ACC112 (cell line): Measurements from ENCODE around the gene NMB.

Experiments
- H2AFZ ChIP-seq: fragments of 200-600 bp; sonication (generic); one replicate; pipeline ENCODE4 v1.6.0; 2017; ENCODE audit warnings: antibody characterized with exemption, low read length; ENCODE audit not compliant: unreplicated experiment
- H3K27ac ChIP-seq: fragments of 200-600 bp; sonication (generic); 2 replicates; pipeline ENCODE4 v1.5.1; 2014; ENCODE audit warnings: low read depth, mild to moderate bottlenecking, antibody characterized with exemption, low read length, moderate library complexity
- H3K27me3 ChIP-seq: fragments of 200-600 bp; sonication (generic); 2 replicates; pipeline ENCODE4 v1.6.1; 2014; ENCODE audit warnings: mild to moderate bottlenecking, antibody characterized with exemption, low read length, moderate library complexity, mixed read lengths; ENCODE audit not compliant: insufficient read depth
- H3K36me3 ChIP-seq: fragments of 200-600 bp; sonication (generic); 2 replicates; pipeline ENCODE4 v1.6.1; 2016; ENCODE audit warnings: mild to moderate bottlenecking, antibody characterized with exemption, low read length, moderate library complexity, mixed read lengths; ENCODE audit not compliant: insufficient read depth
- H3K4me1 ChIP-seq: fragments of 200-600 bp; sonication (generic); one replicate; pipeline ENCODE4 v1.6.1; 2016; ENCODE audit warnings: low read length, mixed read lengths; ENCODE audit not compliant: insufficient read depth, unreplicated experiment, control insufficient read depth
- H3K4me3 ChIP-seq: fragments of 200-600 bp; sonication (generic); 2 replicates; pipeline ENCODE4 v1.5.1; 2014; ENCODE audit warnings: mild to moderate bottlenecking, low read depth, low read length
- H3K79me2 ChIP-seq: fragments of 200-600 bp; sonication (generic); one replicate; pipeline ENCODE4 v1.6.0; 2016; ENCODE audit warnings: low read length; ENCODE audit not compliant: control insufficient read depth, unreplicated experiment, insufficient read depth

The NMB gene

DNA sequence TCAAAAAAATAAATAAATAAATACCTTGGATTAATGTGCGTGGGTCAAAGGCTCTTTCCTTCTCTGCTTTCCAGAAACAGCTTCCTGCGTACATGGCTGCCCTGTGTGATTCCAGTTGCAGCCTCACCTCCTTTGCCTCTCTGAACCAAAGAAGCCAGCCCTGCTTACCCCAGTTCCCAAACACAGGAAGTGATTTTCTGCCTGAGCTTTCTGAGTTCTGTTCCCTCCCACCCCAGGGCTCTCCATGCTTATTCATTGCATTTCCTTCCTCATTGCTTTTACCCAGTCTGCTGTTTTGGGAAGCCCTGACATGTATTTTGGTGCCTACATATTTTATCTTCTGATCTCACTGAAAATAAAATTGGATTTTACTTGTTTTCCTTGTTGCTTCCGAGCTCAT is 41.8 kb downstream of the NMB start:
- H3K4me1 ChIP-seq = no peaks in the 10 kb centered on the region
- no peak overlapping the region for H2AFZ ChIP-seq
- no peak overlapping the region for H3K27ac ChIP-seq
- no peak overlapping the region for H3K4me3 ChIP-seq
- peaks cover 2% of the 10 kb centered on the region; the same call in 1 of the 2 replicates for H3K36me3 ChIP-seq
- no peaks in the 10 kb centered on the region for H3K79me2 ChIP-seq
- no peaks in the 10 kb centered on the region for H3K27me3 ChIP-seq

GRCh38 chr15:84611631-84612030 is 46.4 kb downstream of the NMB start:
- Histone ChIP-seq H3K36me3 (no peaks in the 10 kb centered on the region), H2AFZ (no peak overlapping the region), H3K79me2 (no peaks in the 10 kb centered on the region)

DNA sequence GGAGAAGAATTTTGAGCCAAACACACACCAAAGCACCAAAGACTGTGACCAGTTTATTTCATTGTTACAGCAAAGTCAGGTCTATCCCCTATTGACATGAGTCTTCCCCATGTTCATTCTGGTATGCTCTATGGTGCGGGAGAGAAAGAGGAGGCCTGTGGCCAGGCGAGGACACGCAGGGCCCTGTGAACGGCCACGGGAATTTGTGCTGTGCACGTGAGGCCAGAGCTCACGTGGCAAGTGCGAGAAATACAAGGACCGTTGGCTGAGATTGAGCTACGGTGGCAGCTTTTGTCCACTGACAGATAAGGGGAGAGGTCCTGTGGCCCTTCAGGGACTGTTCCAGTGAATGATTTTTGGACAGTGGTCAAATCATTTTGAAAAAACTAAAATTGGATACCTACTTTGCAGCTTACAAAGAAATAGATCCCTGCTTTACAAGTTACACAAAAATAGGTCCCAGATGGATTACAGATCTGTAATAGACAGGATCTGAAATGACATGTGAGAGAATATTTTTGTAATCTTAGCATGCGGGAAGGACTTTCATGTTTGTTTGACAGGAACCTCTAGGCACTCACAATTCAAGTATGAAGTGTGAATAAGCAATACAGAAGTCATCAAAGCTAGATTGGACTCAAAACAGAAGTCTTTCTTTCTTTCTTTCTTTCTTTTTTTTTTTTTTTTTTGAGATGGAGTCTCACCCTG is 48.0 kb downstream of the NMB start:
- no peaks in the 10 kb centered on the region for H3K36me3 ChIP-seq
- H3K27me3 ChIP-seq = no peaks in the 10 kb centered on the region
- no peaks in the 10 kb centered on the region for H3K4me1 ChIP-seq
- H2AFZ ChIP-seq = no peak overlapping the region
- H3K4me3 ChIP-seq = no peak overlapping the region
- H3K79me2 ChIP-seq = no peaks in the 10 kb centered on the region
- H3K27ac ChIP-seq = no peak overlapping the region

More at GRCh38 chr15:84611631-84612030, 46.4 kb downstream of the NMB start:
- no peaks in the 10 kb centered on the region for H3K27me3 ChIP-seq
- no peaks in the 10 kb centered on the region for H3K4me1 ChIP-seq
- H3K4me3 ChIP-seq = no peak overlapping the region
- H3K27ac ChIP-seq = no peak overlapping the region

GRCh38 chr15:84608707-84609284 is 49.2 kb downstream of the NMB start:
- Histone ChIP-seq H3K4me3 (no peak overlapping the region), H3K27ac (no peak overlapping the region), H3K4me1 (no peaks in the 10 kb centered on the region), H3K79me2 (no peaks in the 10 kb centered on the region), H3K27me3 (no peaks in the 10 kb centered on the region), H2AFZ (no peak overlapping the region), H3K36me3 (no peaks in the 10 kb centered on the region)

GRCh38 chr15:84606653-84607120 is 51.3 kb downstream of the NMB start:
- no peaks in the 10 kb centered on the region for H3K4me1 ChIP-seq
- H2AFZ ChIP-seq = no peak overlapping the region
- H3K27me3 ChIP-seq = no peaks in the 10 kb centered on the region
- H3K4me3 ChIP-seq = no peak overlapping the region
- no peaks in the 10 kb centered on the region for H3K79me2 ChIP-seq
- H3K36me3 ChIP-seq = no peaks in the 10 kb centered on the region
- H3K27ac ChIP-seq = no peak overlapping the region

DNA sequence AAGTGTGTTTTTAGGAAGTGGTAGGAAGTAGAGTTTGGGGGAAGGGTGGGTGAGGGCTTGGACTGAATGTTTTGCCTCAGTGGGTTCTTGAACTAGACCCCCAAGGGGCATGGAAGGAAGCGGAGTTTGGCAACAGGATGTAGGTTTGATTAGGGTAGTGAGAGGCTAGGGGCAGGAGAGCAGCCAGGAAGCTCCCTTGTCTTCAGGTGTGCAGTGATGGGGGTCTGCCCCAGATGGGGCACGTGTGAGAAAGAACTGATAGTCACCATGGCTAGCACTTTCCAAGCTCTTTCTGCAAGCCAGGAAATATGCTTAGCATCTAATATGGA is 52.5 kb downstream of the NMB start:
- no peak overlapping the region for H3K4me3 ChIP-seq
- no peaks in the 10 kb centered on the region for H3K27me3 ChIP-seq
- H3K36me3 ChIP-seq = no peaks in the 10 kb centered on the region
- no peak overlapping the region for H3K27ac ChIP-seq
- H3K79me2 ChIP-seq = no peaks in the 10 kb centered on the region
- H2AFZ ChIP-seq = no peak overlapping the region
- H3K4me1 ChIP-seq = no peaks in the 10 kb centered on the region
